K562 (cell line): ENCODE measurements around the gene NDUFC2. TPM values are rescaled to one million over a fixed set of nuclear protein-coding genes. Genes with fewer than 3 reads are reported as not detected.

Experiments used
- ATAC-seq: fragments of 200-7000 bp; cut with Tn5 transposase; 3 replicates; pipeline ENCODE4 v1.9.1; 2020; ENCODE audit warnings: moderate library complexity
- BruUV-seq: library from RNA; stranded (reverse); fragments of 400-500 nt; replicated peaks from 2 replicates; lab custom pipeline; 2021; lab: Mats Ljungman, UMichigan
- CTCF ChIA-PET: fragments of 300-600 bp; formaldehyde crosslinking; extraction: SDS; loops from one replicate; lab custom pipeline; 2021; ENCODE audit warnings: low intra/inter-chr PET ratio; lab: Yijun Ruan, JAX
- POLR2A ChIA-PET: fragments of 300-600, 350-650 bp; sonication (Branson Sonifier 250); formaldehyde crosslinking; extraction: SDS; loops from one replicate; lab custom pipeline; 2021; ENCODE audit warnings: antibody characterized with exemption, inconsistent platforms; lab: Yijun Ruan, JAX
- DNase-seq, 4 experiments: peaks; one replicate each; pipeline versions ENCODE4 v3.0.0 to v3.0.0-alpha.2; 2011 to 2018; ENCODE audit warnings: low spot score in 3 of 4, mixed read lengths in 3 of 4; ENCODE audit errors: extremely low read depth in 1 of 4
- FAIRE-seq: peaks from 2 replicates; lab custom pipeline; 2011; peaks lifted over from hg19 to GRCh38; lab: Jason Lieb, UNC
- H2AFZ ChIP-seq: 2 replicates; pipeline ENCODE4 v1.6.0; 2011; ENCODE audit warnings: low read depth, low read length, control low read depth, inconsistent platforms
- H3K27ac ChIP-seq: fragments of 200-600 bp; 3 replicates; pipeline ENCODE4 v1.8.0; 2011; ENCODE audit warnings: low read depth, mild to moderate bottlenecking, control low read depth, inconsistent platforms, low read length, moderate library complexity, mixed read lengths; ENCODE audit errors: extremely low read depth
- H3K27me3 ChIP-seq, 2 experiments: fragments of 300-600 bp in 1 of 2; 2 replicates in 1 of 2; 3 replicates in 1 of 2; pipeline versions ENCODE4 v1.6.0 to v1.8.0; 2011; ENCODE audit warnings: inconsistent platforms in 2 of 2, low read length in 2 of 2, mild to moderate bottlenecking in 1 of 2, mixed read lengths in 1 of 2, moderate library complexity in 1 of 2; ENCODE audit not compliant: control insufficient read depth in 2 of 2, insufficient read depth in 2 of 2
- H3K36me3 ChIP-seq: fragments of 300-600 bp; 3 replicates; pipeline ENCODE4 v1.8.0; 2011; ENCODE audit warnings: mild to moderate bottlenecking, low read length, inconsistent platforms; ENCODE audit not compliant: control insufficient read depth, insufficient read depth
- H3K4me1 ChIP-seq, 2 experiments: fragments of 200-600 bp in 1 of 2; replicated peaks in 1 of 2; 2 replicates in 1 of 2; 3 replicates in 1 of 2; pipeline versions ENCODE4 v1.5.1 to v1.8.0; 2011; ENCODE audit warnings: inconsistent platforms in 2 of 2, low read length in 2 of 2, mild to moderate bottlenecking in 1 of 2, mixed read lengths in 1 of 2, moderate library complexity in 1 of 2; ENCODE audit not compliant: control insufficient read depth in 2 of 2, insufficient read depth in 2 of 2
- H3K4me2 ChIP-seq: 2 replicates; pipeline ENCODE4 v1.6.1; 2011; ENCODE audit warnings: low read length, control low read depth, inconsistent platforms, mixed read lengths; ENCODE audit not compliant: insufficient read depth
- H3K4me3 ChIP-seq: fragments of 200-600 bp; sonication (generic), shearing (Covaris generic); 2 replicates; pipeline ENCODE4 v1.5.1; 2016; ENCODE audit warnings: control low read depth, inconsistent platforms
- H3K79me2 ChIP-seq: fragments of 200-600 bp; 3 replicates; pipeline ENCODE4 v1.8.0; 2011; ENCODE audit warnings: low read length, inconsistent platforms; ENCODE audit not compliant: control insufficient read depth, insufficient read depth
- H3K9ac ChIP-seq, 2 experiments: 2 replicates each; pipeline versions ENCODE4 v1.6.0 to v1.6.1; 2011; ENCODE audit warnings: low read depth in 2 of 2, low read length in 2 of 2, control low read depth in 1 of 2, inconsistent platforms in 1 of 2, mild to moderate bottlenecking in 1 of 2, mixed read lengths in 1 of 2; ENCODE audit not compliant: insufficient read depth in 1 of 2
- H3K9me1 ChIP-seq: one replicate; pipeline ENCODE4 v1.6.0; 2011; ENCODE audit warnings: inconsistent platforms, mild to moderate bottlenecking, low read length, moderate library complexity; ENCODE audit not compliant: control insufficient read depth, insufficient read depth
- H3K9me3 ChIP-seq: replicated peaks from 2 replicates; pipeline ENCODE4 v1.5.1; 2011; ENCODE audit warnings: low read depth, low read length, inconsistent platforms; ENCODE audit not compliant: control insufficient read depth, insufficient read depth
- H4K20me1 ChIP-seq: replicated peaks from 2 replicates; pipeline ENCODE4 v1.6.1; 2011; ENCODE audit warnings: low read length, inconsistent platforms, mixed read lengths; ENCODE audit not compliant: control insufficient read depth, insufficient read depth
- ETV6 ChIP-seq, 3 experiments: fragments of 150-350 bp in 1 of 3; sonication (generic) in 1 of 3; formaldehyde crosslinking in 1 of 3; IDR thresholded peaks; 2 replicates each; pipeline versions ENCODE4 v1.6.1 to v1.8.0; 2014 to 2022; ENCODE audit warnings: borderline replicate concordance in 2 of 3, low read depth in 2 of 3, antibody characterized with exemption in 1 of 3, low read length in 1 of 3, mild to moderate bottlenecking in 1 of 3, missing genetic modification reagents in 1 of 3
- PHF8 ChIP-seq: fragments of 200-600 bp; sonication (generic); IDR thresholded peaks from 2 replicates; pipeline ENCODE4 v1.6.1; 2012; ENCODE audit warnings: mixed run types, mild to moderate bottlenecking, inconsistent platforms, low read length, moderate library complexity, borderline replicate concordance
- RBM22 ChIP-seq: fragments of 200-400 bp; formaldehyde crosslinking; IDR thresholded peaks from 2 replicates; pipeline ENCODE4 v1.6.1; 2018; ENCODE audit warnings: low read length, low read depth; ENCODE audit not compliant: poor library complexity, severe bottlenecking
- SIRT6 ChIP-seq: IDR thresholded peaks from one replicate; pipeline ENCODE4 v1.6.1; 2012; ENCODE audit warnings: low read depth, mild to moderate bottlenecking, control low read depth, inconsistent platforms, low read length, moderate library complexity
- SLC30A9 ChIP-seq: fragments of 250-450 bp; sonication (Bioruptor Pico); IDR thresholded peaks from 2 replicates; pipeline ENCODE4 v1.8.0; 2022; ENCODE audit warnings: mild to moderate bottlenecking, moderate library complexity
- SMAD1 ChIP-seq: fragments of 150-350 bp; IDR thresholded peaks from 2 replicates; pipeline ENCODE4 v1.6.1; 2014; ENCODE audit warnings: low read length, low read depth; ENCODE audit not compliant: partially characterized antibody
- SMARCC2 ChIP-seq: fragments of 450-650 bp; IDR thresholded peaks from 2 replicates; pipeline ENCODE4 v1.6.1; 2017; ENCODE audit warnings: antibody characterized with exemption, moderate library complexity, mild to moderate bottlenecking, low read depth
- ZC3H11A ChIP-seq: IDR thresholded peaks from 2 replicates; pipeline ENCODE4 v1.6.1; 2012; ENCODE audit warnings: low read depth, low read length, improper control_type of control experiment
- WGBS: fragments of 100-300 bp; shearing (Covaris generic); methylation state at CpG from one replicate; pipeline ENCODE4 v1.1.6; 2016; ENCODE audit warnings: low coverage, mixed read lengths; ENCODE audit not compliant: insufficient coverage; ENCODE audit errors: missing lambda C conversion rate; 5-methylcytosine and 5-hydroxymethylcytosine counted together
- in situ Hi-C: fragments of 300-500 bp; cut with MboI; formaldehyde crosslinking; loops from 4 replicates; pipeline ENCODE4 v1.15.0; 2018; ENCODE audit warnings: inconsistent platforms, mixed read lengths
- intact Hi-C: fragments of 100-400 bp; cut with micrococcal nuclease; formaldehyde crosslinking; loops from 2 replicates; pipeline ENCODE4 v1.14.2; 2022
- polyA plus RNA-seq, 8 experiments: library from polyadenylated mRNA; depleted of rRNA in 4 of 8; stranded (reverse) in 5 of 8; unstranded in 3 of 8; fragments of >200 nt; fragmentation: Nextera tagmentation in 2 of 8; fragmentation: Illumina TruSeq in 1 of 8; extraction: Ambion mirVana in 2 of 8; extraction: Trizol in 1 of 8; gene quantifications; 2 replicates each; pipeline versions ENCODE4 v1.2.1 to v1.2.3, GENCODE V29; 2011 to 2014; ENCODE audit warnings: inconsistent platforms in 1 of 8, missing spikeins in 1 of 8
- total RNA-seq, 7 experiments: library from RNA; depleted of rRNA in 6 of 7; stranded (reverse); fragments of >200 nt in 6 of 7; fragmentation: Illumina TruSeq in 2 of 7; extraction: Trizol in 2 of 7; gene quantifications; 2 replicates each; pipeline versions ENCODE4 v1.2.1 to v1.2.3, GENCODE V29; 2011 to 2021; ENCODE audit warnings: low replicate concordance in 1 of 7
- TF ChIP-seq, protein P1 (sequence below): IDR thresholded peaks from 2 replicates; pipeline ENCODE4 v1.6.1; 2016; ENCODE audit warnings: missing genetic modification characterization, missing compliant biosample characterization
- TF ChIP-seq, protein P2 (sequence below), 3 experiments: fragments of 200-800 bp in 1 of 3; sonication (Bioruptor generic) in 1 of 3; sonication (generic) in 1 of 3; formaldehyde crosslinking in 1 of 3; IDR thresholded peaks; 2 replicates each; pipeline versions ENCODE4 v1.6.1 to v1.8.0; 2016 to 2022; ENCODE audit warnings: mild to moderate bottlenecking in 2 of 3, missing compliant biosample characterization in 2 of 3, missing genetic modification characterization in 2 of 3, missing genetic modification reagents in 1 of 3

NDUFC2 gene
- total and polyA plus RNA-seq, 9 of the 15 experiments (the other 6 are each of a cell fraction or from before 2014, with no cell fraction given) = 168 to 1,119 (median 442) TPM

DNA sequence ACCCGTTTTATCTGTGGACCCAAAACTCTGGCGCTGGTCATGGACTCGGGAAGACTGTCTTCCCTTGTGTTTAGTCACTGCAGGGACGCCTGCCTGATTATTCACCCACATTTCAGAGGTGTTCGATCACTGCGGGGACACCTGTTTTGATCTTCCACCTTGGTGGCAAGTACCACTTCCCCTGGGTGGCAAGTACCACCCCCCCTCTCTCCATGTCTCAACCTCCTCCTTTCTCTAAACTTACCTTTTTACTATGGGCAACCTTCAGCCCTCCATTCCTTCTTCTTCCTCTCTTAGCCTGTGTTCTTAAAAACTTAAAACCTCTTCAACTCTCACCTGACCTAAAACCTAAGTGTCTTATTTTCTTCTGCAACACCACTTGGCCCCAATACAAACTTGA lies 1.9 kb upstream of the NDUFC2 start:
- no peaks in the 10 kb centered on the region for H3K9me3 ChIP-seq
- FAIRE-seq (no peak), DNase-seq (no peak), ATAC-seq (no peak)
- H3K9me1 ChIP-seq = no peaks in the 10 kb centered on the region
- in situ Hi-C loops (no loop called here), intact Hi-C loops (loop anchor here (10.0 kb wide), 1 partner anchor 213 kb away; no protein-coding TSS in a partner anchor)
- peak overlapping the region; percentile 95 for H2AFZ ChIP-seq
- peaks cover 22 to 23% of the 10 kb centered on the region in 2 experiments for H3K4me1 ChIP-seq
- TF ChIP-seq, protein P1, sequence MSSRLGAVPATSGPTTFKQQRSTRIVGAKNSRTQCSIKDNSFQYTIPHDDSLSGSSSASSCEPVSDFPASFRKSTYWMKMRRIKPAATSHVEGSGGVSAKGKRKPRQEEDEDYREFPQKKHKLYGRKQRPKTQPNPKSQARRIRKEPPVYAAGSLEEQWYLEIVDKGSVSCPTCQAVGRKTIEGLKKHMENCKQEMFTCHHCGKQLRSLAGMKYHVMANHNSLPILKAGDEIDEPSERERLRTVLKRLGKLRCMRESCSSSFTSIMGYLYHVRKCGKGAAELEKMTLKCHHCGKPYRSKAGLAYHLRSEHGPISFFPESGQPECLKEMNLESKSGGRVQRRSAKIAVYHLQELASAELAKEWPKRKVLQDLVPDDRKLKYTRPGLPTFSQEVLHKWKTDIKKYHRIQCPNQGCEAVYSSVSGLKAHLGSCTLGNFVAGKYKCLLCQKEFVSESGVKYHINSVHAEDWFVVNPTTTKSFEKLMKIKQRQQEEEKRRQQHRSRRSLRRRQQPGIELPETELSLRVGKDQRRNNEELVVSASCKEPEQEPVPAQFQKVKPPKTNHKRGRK (tag) = peak; percentile 68
- no peak for TF ChIP-seq SMARCC2
- no peak for TF ChIP-seq SLC30A9
- TF ChIP-seq SMAD1 = no peak
- TF ChIP-seq SIRT6 = no peak
- TF ChIP-seq ETV6 (IDR thresholded peaks at IDR 0.05; ENCODE audit: borderline replicate concordance in 1 of 2, low read depth in 2 of 2, low read length in 1 of 2) = no peak
- no peak for TF ChIP-seq ETV6 (CRISPR knock-in tag; IDR thresholded peaks at IDR 0.05; ENCODE audit: borderline replicate concordance)
- TF ChIP-seq, protein P2, sequence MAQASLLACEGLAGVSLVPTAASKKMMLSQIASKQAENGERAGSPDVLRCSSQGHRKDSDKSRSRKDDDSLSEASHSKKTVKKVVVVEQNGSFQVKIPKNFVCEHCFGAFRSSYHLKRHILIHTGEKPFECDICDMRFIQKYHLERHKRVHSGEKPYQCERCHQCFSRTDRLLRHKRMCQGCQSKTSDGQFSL (CRISPR knock-in tag; IDR thresholded peaks at IDR 0.05) = peak; percentile 56; the same call in 1 of the 2 replicates
- TF ChIP-seq, protein P2 (tag; IDR thresholded peaks at IDR 0.05) = 0 out of 4 replicates have a peak, but pooled peaks of 1 of the 2 experiments have one; percentile 13
- TF ChIP-seq PHF8 = peak; percentile 8; the same call in 1 of the 2 replicates
- no peak for TF ChIP-seq RBM22
- TF ChIP-seq ZC3H11A = no peak
- H3K27me3 ChIP-seq = no peaks in the 10 kb centered on the region
- no TSS peak for BruUV-seq
- ChIA-PET POLR2A (interaction anchor here (1.1 kb wide), 1 partner anchor 58 kb away, joined by 3 read pairs; the partner anchor contains the start of gene ALG8), CTCF (no interaction called here)
- H3K9ac ChIP-seq = peak overlapping the region; percentile 62 to 91; a peak in 3 of 4 replicates
- H3K27ac ChIP-seq = peak overlapping the region; percentile 90
- 21% methylated on average over 5 of the region's 6 CpGs for WGBS
- H3K36me3 ChIP-seq = peaks cover 19% of the 10 kb centered on the region; the same call in 2 of the 3 replicates
- H3K4me2 ChIP-seq = peak overlapping the region; percentile 99
- H3K4me3 ChIP-seq = peak overlapping the region; percentile 37
- peaks cover 43% of the 10 kb centered on the region for H3K79me2 ChIP-seq
- H4K20me1 ChIP-seq = peaks cover 9% of the 10 kb centered on the region; the same call in 1 of the 2 replicates
